ENCODE results near the gene ATP1A2.

- TF ChIP-seq CTCF (IDR thresholded peaks at IDR 0.05), result no peak
- TF ChIP-seq ZNF232 (CRISPR knock-in tag; IDR thresholded peaks at IDR 0.05), result no peak
- TF ChIP-seq, protein P1, sequence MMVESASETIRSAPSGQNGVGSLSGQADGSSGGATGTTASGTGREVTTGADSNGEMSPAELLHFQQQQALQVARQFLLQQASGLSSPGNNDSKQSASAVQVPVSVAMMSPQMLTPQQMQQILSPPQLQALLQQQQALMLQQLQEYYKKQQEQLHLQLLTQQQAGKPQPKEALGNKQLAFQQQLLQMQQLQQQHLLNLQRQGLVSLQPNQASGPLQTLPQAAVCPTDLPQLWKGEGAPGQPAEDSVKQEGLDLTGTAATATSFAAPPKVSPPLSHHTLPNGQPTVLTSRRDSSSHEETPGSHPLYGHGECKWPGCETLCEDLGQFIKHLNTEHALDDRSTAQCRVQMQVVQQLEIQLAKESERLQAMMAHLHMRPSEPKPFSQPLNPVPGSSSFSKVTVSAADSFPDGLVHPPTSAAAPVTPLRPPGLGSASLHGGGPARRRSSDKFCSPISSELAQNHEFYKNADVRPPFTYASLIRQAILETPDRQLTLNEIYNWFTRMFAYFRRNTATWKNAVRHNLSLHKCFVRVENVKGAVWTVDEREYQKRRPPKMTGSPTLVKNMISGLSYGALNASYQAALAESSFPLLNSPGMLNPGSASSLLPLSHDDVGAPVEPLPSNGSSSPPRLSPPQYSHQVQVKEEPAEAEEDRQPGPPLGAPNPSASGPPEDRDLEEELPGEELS (CRISPR knock-in tag; IDR thresholded peaks at IDR 0.05), result no peak
- no peak for TF ChIP-seq ELF4 (CRISPR knock-in tag; IDR thresholded peaks at IDR 0.05; ENCODE audit: low read depth)
- TF ChIP-seq MAX (CRISPR knock-in tag; IDR thresholded peaks at IDR 0.05), result no peak
- TF ChIP-seq ZNF317 (CRISPR knock-in tag; IDR thresholded peaks at IDR 0.05; ENCODE audit: borderline replicate concordance, low read depth), result no peak
- TF ChIP-seq, protein P2, sequence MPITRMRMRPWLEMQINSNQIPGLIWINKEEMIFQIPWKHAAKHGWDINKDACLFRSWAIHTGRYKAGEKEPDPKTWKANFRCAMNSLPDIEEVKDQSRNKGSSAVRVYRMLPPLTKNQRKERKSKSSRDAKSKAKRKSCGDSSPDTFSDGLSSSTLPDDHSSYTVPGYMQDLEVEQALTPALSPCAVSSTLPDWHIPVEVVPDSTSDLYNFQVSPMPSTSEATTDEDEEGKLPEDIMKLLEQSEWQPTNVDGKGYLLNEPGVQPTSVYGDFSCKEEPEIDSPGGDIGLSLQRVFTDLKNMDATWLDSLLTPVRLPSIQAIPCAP (CRISPR knock-in tag; IDR thresholded peaks at IDR 0.05), result no peak
- no peak for TF ChIP-seq MLX (CRISPR knock-in tag; IDR thresholded peaks at IDR 0.05)
- TF ChIP-seq ZNF138 (CRISPR knock-in tag; conservative IDR thresholded peaks at IDR 0.05), result no peak
- TF ChIP-seq, protein P3, sequence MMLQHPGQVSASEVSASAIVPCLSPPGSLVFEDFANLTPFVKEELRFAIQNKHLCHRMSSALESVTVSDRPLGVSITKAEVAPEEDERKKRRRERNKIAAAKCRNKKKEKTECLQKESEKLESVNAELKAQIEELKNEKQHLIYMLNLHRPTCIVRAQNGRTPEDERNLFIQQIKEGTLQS (CRISPR knock-in tag; conservative IDR thresholded peaks at IDR 0.05), result no peak
- no peak for TF ChIP-seq FOXJ3 (CRISPR knock-in tag; IDR thresholded peaks at IDR 0.05; ENCODE audit: borderline replicate concordance)
- TF ChIP-seq CREB1 (CRISPR knock-in tag; IDR thresholded peaks at IDR 0.05), result no peak
- TF ChIP-seq, protein P4, sequence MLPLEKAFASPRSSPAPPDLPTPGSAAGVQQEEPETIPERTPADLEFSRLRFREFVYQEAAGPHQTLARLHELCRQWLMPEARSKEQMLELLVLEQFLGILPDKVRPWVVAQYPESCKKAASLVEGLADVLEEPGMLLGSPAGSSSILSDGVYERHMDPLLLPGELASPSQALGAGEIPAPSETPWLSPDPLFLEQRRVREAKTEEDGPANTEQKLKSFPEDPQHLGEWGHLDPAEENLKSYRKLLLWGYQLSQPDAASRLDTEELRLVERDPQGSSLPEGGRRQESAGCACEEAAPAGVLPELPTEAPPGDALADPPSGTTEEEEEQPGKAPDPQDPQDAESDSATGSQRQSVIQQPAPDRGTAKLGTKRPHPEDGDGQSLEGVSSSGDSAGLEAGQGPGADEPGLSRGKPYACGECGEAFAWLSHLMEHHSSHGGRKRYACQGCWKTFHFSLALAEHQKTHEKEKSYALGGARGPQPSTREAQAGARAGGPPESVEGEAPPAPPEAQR (CRISPR knock-in tag; IDR thresholded peaks at IDR 0.05), result no peak
These were observed 19.1 kb upstream of the ATP1A2 start for GRCh38 chr1:160096274-160097116.

Data from WTC11 (cell line).